ENCODE measurements around the gene MYO18A.

Gene MYO18A

DNA sequence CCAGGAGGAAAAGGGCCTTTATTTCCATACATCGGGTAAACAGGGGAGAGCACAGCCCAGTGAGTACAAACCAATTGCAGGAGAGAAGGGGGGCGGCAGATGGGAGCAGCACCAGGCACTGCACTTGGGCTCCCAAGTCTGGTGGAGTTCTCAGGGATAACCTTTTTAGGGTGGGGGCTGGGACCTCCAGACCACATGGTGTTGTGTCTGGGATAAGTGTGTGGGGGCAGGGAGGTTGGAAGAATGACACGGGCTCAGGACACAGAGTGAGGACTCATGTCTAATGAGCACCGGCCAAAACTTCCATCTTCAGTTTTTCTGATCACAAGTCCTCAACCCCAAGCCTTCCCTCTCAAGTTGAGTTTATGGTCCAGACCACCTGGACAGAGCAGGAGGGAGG is 106.7 kb downstream of the MYO18A start:
- WGBS, 2 experiments: 85 to 91% methylated on average over 4 of the region's 4 CpGs
- Histone ChIP-seq H3K27ac (ENCODE audit: insufficient read depth, low read depth, low read length, poor library complexity, severe bottlenecking) (no peak overlapping the region), H3K9me3 (ENCODE audit: control insufficient read depth, low read length) (no peaks in the 10 kb centered on the region), H3K27me3 (ENCODE audit: control insufficient read depth, insufficient read depth, low read length, poor library complexity, severe bottlenecking) (no peaks in the 10 kb centered on the region), H3K4me3 (ENCODE audit: insufficient read depth, low read depth, low read length) (no peak overlapping the region), H3K4me1 (ENCODE audit: control insufficient read depth, insufficient read depth, low read length) (peaks cover 37% of the 10 kb centered on the region), H3K36me3 (ENCODE audit: control insufficient read depth, insufficient read depth, low read length) (no peaks in the 10 kb centered on the region)

DNA sequence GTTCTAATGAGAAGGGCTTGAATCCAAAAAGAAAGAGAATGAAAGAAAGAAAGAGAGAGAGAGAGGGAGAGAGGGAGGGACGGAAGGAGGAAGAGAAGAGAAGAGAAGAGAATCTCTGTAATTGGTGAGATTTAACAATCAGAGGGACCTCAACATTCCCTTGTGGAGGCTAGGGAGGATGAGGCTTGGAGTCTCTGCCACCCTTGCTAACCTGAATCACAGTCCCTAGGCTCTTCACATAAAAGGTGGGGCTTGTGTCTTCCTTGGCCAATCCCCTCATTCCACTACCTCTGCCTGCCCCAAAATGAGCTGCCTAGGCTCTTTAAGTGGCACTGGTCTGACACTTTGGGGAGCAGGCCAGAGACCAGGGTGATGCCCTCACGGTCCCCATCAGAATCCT is 107.2 kb downstream of the MYO18A start:
- 91 to 93% methylated on average over 2 of the region's 2 CpGs for WGBS, 2 experiments
- Histone ChIP-seq H3K4me3 (ENCODE audit: insufficient read depth, low read depth, low read length) (no peak overlapping the region), H3K27me3 (ENCODE audit: control insufficient read depth, insufficient read depth, low read length, poor library complexity, severe bottlenecking) (no peaks in the 10 kb centered on the region), H3K36me3 (ENCODE audit: control insufficient read depth, insufficient read depth, low read length) (no peaks in the 10 kb centered on the region), H3K27ac (ENCODE audit: insufficient read depth, low read depth, low read length, poor library complexity, severe bottlenecking) (no peak overlapping the region), H3K9me3 (ENCODE audit: control insufficient read depth, low read length) (no peaks in the 10 kb centered on the region), H3K4me1 (ENCODE audit: control insufficient read depth, insufficient read depth, low read length) (peaks cover 35% of the 10 kb centered on the region)

DNA sequence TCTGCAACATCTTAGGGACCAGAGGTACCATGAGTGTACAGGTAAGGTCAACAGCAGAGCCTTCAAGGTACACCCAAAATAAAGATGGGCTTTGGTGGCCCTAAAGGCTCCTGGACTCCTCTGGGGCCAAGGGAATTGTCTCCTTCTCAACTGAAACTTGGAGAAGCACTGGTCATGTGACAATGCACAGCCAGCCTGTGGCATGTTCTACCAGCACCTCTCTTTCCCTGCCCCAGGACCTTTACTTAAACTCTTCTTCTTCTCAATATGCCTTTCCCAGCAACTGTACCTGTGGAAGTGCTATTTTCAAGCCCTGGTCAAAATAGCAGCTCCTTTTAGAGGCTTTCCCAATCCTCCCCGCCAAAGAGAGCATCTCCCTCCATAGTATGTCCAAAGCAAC is 108.9 kb downstream of the MYO18A start:
- Histone ChIP-seq H3K4me1 (ENCODE audit: control insufficient read depth, insufficient read depth, low read length) (peaks cover 27% of the 10 kb centered on the region), H3K27ac (ENCODE audit: insufficient read depth, low read depth, low read length, poor library complexity, severe bottlenecking) (no peak overlapping the region), H3K4me3 (ENCODE audit: insufficient read depth, low read depth, low read length) (no peak overlapping the region), H3K27me3 (ENCODE audit: control insufficient read depth, insufficient read depth, low read length, poor library complexity, severe bottlenecking) (no peaks in the 10 kb centered on the region), H3K9me3 (ENCODE audit: control insufficient read depth, low read length) (no peaks in the 10 kb centered on the region), H3K36me3 (ENCODE audit: control insufficient read depth, insufficient read depth, low read length) (no peaks in the 10 kb centered on the region)
- WGBS, 2 experiments: 100% methylated on average over 1 of the region's 1 CpG

DNA sequence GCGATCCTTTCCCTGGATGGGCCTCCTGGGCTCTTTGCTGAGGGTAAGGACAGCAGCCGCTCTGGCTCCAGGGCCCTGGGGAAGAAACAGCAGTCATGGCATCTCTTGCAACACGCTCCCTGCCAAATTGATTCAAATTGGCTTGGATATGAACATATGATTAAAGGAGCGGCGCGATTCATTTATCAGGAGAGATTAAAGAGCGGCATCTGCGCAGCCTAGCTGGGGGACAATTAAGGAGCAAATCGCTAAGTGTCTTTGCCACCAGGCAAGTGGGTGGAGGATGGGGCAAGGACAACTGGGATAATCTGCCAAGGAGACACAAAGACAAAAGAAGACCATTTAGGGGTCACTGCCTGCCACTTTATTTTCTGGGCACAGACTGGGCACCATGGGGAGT is 109.4 kb downstream of the MYO18A start:
- WGBS, 2 experiments: 93 to 94% methylated on average over 9 of the region's 9 CpGs
- Histone ChIP-seq H3K27ac (ENCODE audit: insufficient read depth, low read depth, low read length, poor library complexity, severe bottlenecking) (no peak overlapping the region), H3K27me3 (ENCODE audit: control insufficient read depth, insufficient read depth, low read length, poor library complexity, severe bottlenecking) (no peaks in the 10 kb centered on the region), H3K4me3 (ENCODE audit: insufficient read depth, low read depth, low read length) (no peak overlapping the region), H3K36me3 (ENCODE audit: control insufficient read depth, insufficient read depth, low read length) (no peaks in the 10 kb centered on the region), H3K9me3 (ENCODE audit: control insufficient read depth, low read length) (no peaks in the 10 kb centered on the region), H3K4me1 (ENCODE audit: control insufficient read depth, insufficient read depth, low read length) (peaks cover 28% of the 10 kb centered on the region)

DNA sequence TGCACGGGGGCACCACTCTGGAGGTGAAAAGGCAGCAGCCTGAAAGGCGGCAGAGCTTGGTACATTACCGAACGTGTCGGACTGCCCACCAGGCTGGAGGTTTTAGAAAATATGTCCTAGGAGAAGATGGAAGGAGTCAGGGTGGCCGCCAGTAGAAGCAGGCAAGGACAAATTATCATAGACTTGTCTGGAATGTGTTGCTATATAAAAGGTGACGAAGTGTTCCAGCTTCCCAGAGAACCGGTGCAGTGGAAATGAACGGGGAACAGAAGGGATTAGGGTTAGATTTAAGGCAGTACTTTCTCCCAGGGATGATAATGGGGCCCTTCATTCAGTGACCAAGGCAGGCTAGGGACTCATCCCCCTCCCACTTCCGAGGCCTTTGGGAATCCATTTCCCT is 109.9 kb downstream of the MYO18A start:
- Histone ChIP-seq H3K4me3 (ENCODE audit: insufficient read depth, low read depth, low read length) (no peak overlapping the region), H3K27me3 (ENCODE audit: control insufficient read depth, insufficient read depth, low read length, poor library complexity, severe bottlenecking) (no peaks in the 10 kb centered on the region), H3K36me3 (ENCODE audit: control insufficient read depth, insufficient read depth, low read length) (no peaks in the 10 kb centered on the region), H3K9me3 (ENCODE audit: control insufficient read depth, low read length) (no peaks in the 10 kb centered on the region), H3K4me1 (ENCODE audit: control insufficient read depth, insufficient read depth, low read length) (peaks cover 28% of the 10 kb centered on the region), H3K27ac (ENCODE audit: insufficient read depth, low read depth, low read length, poor library complexity, severe bottlenecking) (no peak overlapping the region)
- 89 to 91% methylated on average over 10 of the region's 10 CpGs for WGBS, 2 experiments

DNA sequence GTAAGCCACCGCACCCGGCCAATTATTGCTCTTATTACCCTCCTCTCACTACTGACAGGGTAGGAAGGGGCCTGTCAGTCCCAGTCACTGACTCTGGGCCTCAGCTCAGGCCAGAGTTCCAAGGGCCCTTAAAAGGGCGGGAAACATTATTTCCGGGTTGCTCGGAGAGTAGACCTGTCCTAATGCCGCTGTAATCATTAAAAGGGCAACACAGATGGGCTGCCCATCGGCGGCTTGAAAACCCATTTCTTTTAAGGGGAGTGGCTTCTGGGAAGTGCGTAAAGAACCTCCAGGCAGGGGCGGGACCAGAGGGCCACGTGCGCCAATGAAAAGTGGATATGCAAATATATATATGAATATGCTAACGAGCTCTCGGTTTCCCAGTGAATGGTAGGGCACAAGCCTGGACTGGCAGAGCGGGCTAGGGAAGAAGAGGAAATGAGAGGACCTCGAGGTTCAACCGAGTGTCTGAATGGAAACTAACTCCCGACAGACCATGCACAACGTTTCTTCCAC is 110.6 kb downstream of the MYO18A start:
- H3K36me3 ChIP-seq (ENCODE audit: control insufficient read depth, insufficient read depth, low read length): no peaks in the 10 kb centered on the region
- peaks cover 28% of the 10 kb centered on the region for H3K4me1 ChIP-seq (ENCODE audit: control insufficient read depth, insufficient read depth, low read length)
- H3K27me3 ChIP-seq (ENCODE audit: control insufficient read depth, insufficient read depth, low read length, poor library complexity, severe bottlenecking): no peaks in the 10 kb centered on the region
- H3K27ac ChIP-seq (ENCODE audit: insufficient read depth, low read depth, low read length, poor library complexity, severe bottlenecking): no peak overlapping the region
- H3K4me3 ChIP-seq (ENCODE audit: insufficient read depth, low read depth, low read length): no peak overlapping the region
- H3K9me3 ChIP-seq (ENCODE audit: control insufficient read depth, low read length): no peaks in the 10 kb centered on the region
- WGBS, 2 experiments: 90 to 91% methylated on average over 19 of the region's 19 CpGs

DNA sequence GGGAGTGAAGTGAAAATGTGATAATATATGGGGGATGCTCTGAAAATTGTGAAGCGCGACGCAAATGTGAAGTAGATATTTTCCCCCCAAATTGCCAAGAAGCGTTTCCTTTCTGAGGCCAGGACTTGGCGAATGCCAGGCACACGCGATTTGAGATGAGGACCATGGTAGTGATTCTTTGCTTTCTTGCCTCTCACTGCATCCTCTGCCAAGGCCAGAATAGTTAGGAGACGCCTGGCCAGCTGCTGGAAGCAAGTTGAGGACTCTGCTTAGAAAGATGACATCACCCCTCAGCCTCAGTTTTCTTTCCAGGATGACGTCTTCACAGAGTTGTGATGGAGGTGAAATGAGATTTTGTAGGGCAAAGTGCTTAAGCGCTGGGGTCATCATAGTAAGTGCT is 111.4 kb downstream of the MYO18A start:
- 84 to 86% methylated on average over 10 of the region's 10 CpGs for WGBS, 2 experiments
- H3K4me1 ChIP-seq (ENCODE audit: control insufficient read depth, insufficient read depth, low read length): peaks cover 27% of the 10 kb centered on the region
- no peak overlapping the region for H3K4me3 ChIP-seq (ENCODE audit: insufficient read depth, low read depth, low read length)
- H3K27me3 ChIP-seq (ENCODE audit: control insufficient read depth, insufficient read depth, low read length, poor library complexity, severe bottlenecking): no peaks in the 10 kb centered on the region
- no peak overlapping the region for H3K27ac ChIP-seq (ENCODE audit: insufficient read depth, low read depth, low read length, poor library complexity, severe bottlenecking)
- H3K36me3 ChIP-seq (ENCODE audit: control insufficient read depth, insufficient read depth, low read length): no peaks in the 10 kb centered on the region
- no peaks in the 10 kb centered on the region for H3K9me3 ChIP-seq (ENCODE audit: control insufficient read depth, low read length)

DNA sequence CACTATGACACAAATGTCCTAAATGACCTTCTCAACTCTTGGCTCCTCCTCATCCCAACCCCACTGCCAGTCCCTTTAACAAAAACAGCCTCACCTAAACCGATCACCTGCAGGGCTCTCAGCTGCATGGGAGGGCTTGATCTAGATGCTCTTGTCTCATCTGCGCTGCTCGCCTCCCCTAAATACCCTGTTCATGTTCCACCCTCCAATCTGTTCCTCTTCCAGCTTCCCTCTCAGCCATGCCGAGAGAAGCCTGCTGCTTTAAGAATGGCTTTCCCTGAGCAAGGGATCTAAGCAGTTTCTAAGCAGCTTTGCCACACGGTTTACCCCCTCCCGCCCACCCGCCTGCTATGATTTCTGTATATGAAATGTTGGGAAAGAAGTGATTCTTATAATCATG is 113.6 kb downstream of the MYO18A start:
- peaks cover 29% of the 10 kb centered on the region for H3K4me1 ChIP-seq (ENCODE audit: control insufficient read depth, insufficient read depth, low read length)
- no peak overlapping the region for H3K4me3 ChIP-seq (ENCODE audit: insufficient read depth, low read depth, low read length)
- H3K36me3 ChIP-seq (ENCODE audit: control insufficient read depth, insufficient read depth, low read length): no peaks in the 10 kb centered on the region
- no peaks in the 10 kb centered on the region for H3K27me3 ChIP-seq (ENCODE audit: control insufficient read depth, insufficient read depth, low read length, poor library complexity, severe bottlenecking)
- 75 to 77% methylated on average over 7 of the region's 7 CpGs for WGBS, 2 experiments
- H3K9me3 ChIP-seq (ENCODE audit: control insufficient read depth, low read length): no peaks in the 10 kb centered on the region
- H3K27ac ChIP-seq (ENCODE audit: insufficient read depth, low read depth, low read length, poor library complexity, severe bottlenecking): no peak overlapping the region

DNA sequence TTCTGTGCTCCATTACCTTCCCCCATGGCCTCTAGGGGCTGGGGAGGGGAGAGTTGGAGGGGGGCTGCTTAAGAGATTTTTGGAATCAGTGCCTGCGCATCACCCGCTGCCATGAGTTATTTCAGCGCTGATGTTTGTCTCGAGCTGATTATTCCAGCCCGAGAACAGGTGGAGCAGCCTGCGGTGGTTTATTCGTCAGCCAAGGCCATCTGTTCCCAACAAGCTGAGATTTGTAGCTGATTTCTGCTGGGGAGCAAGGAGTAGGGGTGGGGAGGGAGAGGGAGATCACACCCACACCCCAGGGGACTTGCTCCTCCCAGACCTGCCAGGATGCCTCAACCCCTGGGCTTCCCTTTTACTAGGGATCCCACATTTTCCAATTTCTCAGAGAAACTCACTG is 114.2 kb downstream of the MYO18A start:
- Histone ChIP-seq H3K36me3 (ENCODE audit: control insufficient read depth, insufficient read depth, low read length) (no peaks in the 10 kb centered on the region), H3K4me3 (ENCODE audit: insufficient read depth, low read depth, low read length) (no peak overlapping the region), H3K27me3 (ENCODE audit: control insufficient read depth, insufficient read depth, low read length, poor library complexity, severe bottlenecking) (no peaks in the 10 kb centered on the region), H3K4me1 (ENCODE audit: control insufficient read depth, insufficient read depth, low read length) (peaks cover 34% of the 10 kb centered on the region), H3K27ac (ENCODE audit: insufficient read depth, low read depth, low read length, poor library complexity, severe bottlenecking) (no peak overlapping the region), H3K9me3 (ENCODE audit: control insufficient read depth, low read length) (no peaks in the 10 kb centered on the region)
- 93 to 96% methylated on average over 7 of the region's 7 CpGs for WGBS, 2 experiments

DNA sequence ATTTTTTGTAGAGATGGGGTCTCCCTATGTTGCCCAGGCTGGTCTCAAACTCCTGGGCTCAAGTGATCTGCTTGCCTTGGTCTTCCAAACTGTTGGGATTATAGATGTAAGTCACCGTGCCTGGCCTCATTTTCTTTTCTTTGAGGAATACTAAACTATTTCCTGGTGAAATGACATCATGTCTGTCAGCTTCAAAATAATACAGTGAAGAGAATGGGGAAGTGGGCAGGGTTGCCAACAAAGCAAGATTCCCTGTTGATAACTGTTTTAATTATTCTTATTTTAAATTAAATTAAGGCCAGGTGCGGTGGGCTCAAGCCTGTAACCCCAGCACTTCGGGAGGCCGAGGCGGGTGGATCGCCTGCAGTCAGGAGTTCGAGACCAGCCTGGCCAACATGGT is 116.2 kb downstream of the MYO18A start:
- Histone ChIP-seq H3K36me3 (ENCODE audit: control insufficient read depth, insufficient read depth, low read length) (no peaks in the 10 kb centered on the region), H3K27ac (ENCODE audit: insufficient read depth, low read depth, low read length, poor library complexity, severe bottlenecking) (no peak overlapping the region), H3K4me3 (ENCODE audit: insufficient read depth, low read depth, low read length) (no peak overlapping the region), H3K27me3 (ENCODE audit: control insufficient read depth, insufficient read depth, low read length, poor library complexity, severe bottlenecking) (no peaks in the 10 kb centered on the region), H3K4me1 (ENCODE audit: control insufficient read depth, insufficient read depth, low read length) (peaks cover 30% of the 10 kb centered on the region), H3K9me3 (ENCODE audit: control insufficient read depth, low read length) (no peaks in the 10 kb centered on the region)
- WGBS, 2 experiments: 95 to 97% methylated on average over 7 of the region's 7 CpGs

DNA sequence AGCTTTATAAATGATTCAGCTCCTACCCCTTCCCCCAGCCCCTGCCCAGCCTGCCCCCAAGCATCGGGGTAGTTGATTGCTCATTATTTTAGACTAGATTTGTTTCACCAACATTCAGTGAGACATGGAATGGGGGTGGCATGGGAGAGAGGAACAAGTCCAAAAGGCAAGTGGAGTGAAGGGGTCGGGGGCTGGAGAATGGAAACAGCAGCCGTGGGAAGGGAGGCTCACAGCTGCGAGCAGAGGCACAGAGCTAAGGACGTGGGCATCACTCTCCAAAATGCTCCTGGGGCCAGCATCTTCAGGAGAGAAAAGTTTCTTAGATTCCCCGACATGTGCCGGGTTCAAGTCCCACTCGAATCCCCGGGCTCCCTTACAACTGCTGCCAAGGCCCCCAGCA is 118.0 kb downstream of the MYO18A start:
- no peaks in the 10 kb centered on the region for H3K27me3 ChIP-seq (ENCODE audit: control insufficient read depth, insufficient read depth, low read length, poor library complexity, severe bottlenecking)
- no peak overlapping the region for H3K4me3 ChIP-seq (ENCODE audit: insufficient read depth, low read depth, low read length)
- no peaks in the 10 kb centered on the region for H3K36me3 ChIP-seq (ENCODE audit: control insufficient read depth, insufficient read depth, low read length)
- no peaks in the 10 kb centered on the region for H3K9me3 ChIP-seq (ENCODE audit: control insufficient read depth, low read length)
- peaks cover 30% of the 10 kb centered on the region for H3K4me1 ChIP-seq (ENCODE audit: control insufficient read depth, insufficient read depth, low read length)
- H3K27ac ChIP-seq (ENCODE audit: insufficient read depth, low read depth, low read length, poor library complexity, severe bottlenecking): no peak overlapping the region
- 88 to 90% methylated on average over 8 to 9 of the region's 9 CpGs for WGBS, 2 experiments

Data from ectodermal cell (in vitro differentiated cells).